Measurements from ENCODE around the gene MYL6B.

DNA sequence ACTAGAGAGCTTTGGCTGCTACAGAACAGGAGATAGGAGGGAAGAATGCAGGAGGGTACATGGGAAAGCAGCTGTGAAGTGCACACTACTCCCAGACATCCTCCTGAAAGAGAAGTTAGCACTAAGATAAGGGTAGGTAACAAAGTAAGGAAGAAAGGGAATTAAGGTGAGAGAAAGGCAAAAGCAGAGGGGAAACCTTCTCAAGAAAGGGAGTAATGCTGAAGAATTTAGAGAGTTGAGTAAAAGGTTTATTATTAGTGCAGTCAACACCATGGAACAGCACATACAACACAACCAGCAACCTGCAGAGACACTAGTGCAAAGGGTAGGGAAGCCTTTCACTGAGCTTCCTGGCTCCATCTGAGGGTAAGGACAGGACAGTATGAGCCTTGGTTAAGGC is 51.9 kb downstream of the MYL6B start:
- TF ChIP-seq EZH2 (IDR thresholded peaks at IDR 0.05) (no peak), POLR2AphosphoS5 (IDR thresholded peaks at IDR 0.05; ENCODE audit: borderline replicate concordance, low read depth, low read length) (no peak), FOXP2 (optimal IDR thresholded peaks at IDR 0.05; ENCODE audit: control extremely low read depth, extremely low read length, insufficient read depth) (no peak)
